SK-N-SH (cell line): ENCODE data around the gene ERN1. TPM values are rescaled to one million over a fixed set of nuclear protein-coding genes. Genes with fewer than 3 reads are reported as not detected.

ENCODE experiments used
- CTCF ChIA-PET: fragments of 300-600, 350-600 bp; formaldehyde crosslinking; extraction: SDS; loops from one replicate; lab custom pipeline; 2021; lab: Yijun Ruan, JAX
- POLR2A ChIA-PET: fragments of 350-600 bp; sonication (Branson Sonifier 250); formaldehyde crosslinking; extraction: SDS; loops from one replicate; lab custom pipeline; 2020; ENCODE audit warnings: antibody characterized with exemption, inconsistent platforms; lab: Yijun Ruan, JAX
- DNase-seq: peaks from one replicate; pipeline ENCODE4 v3.0.0; 2012
- H2AFZ ChIP-seq: fragments of 200-600 bp; sonication (generic); 2 replicates; pipeline ENCODE4 v1.8.1; 2016; ENCODE audit warnings: antibody characterized with exemption, mild to moderate bottlenecking, low read depth
- H3F3A ChIP-seq: fragments of 200-600 bp; sonication (generic); replicated peaks from 2 replicates; pipeline ENCODE3; 2016; ENCODE audit warnings: antibody characterized with exemption, mild to moderate bottlenecking; ENCODE audit not compliant: insufficient read depth
- H3K27ac ChIP-seq, 2 experiments: fragments of 200-500 bp in 1 of 2; fragments of 200-600 bp in 1 of 2; sonication (Bioruptor generic) in 1 of 2; sonication (generic), shearing (Covaris generic) in 1 of 2; 2 replicates each; pipeline versions ENCODE4 v1.5.1 to v1.6.1; 2014 to 2016; ENCODE audit warnings: low read depth in 2 of 2, inconsistent platforms in 1 of 2, low read length in 1 of 2, mild to moderate bottlenecking in 1 of 2, mixed read lengths in 1 of 2
- H3K27me3 ChIP-seq: fragments of 200-600 bp; sonication (generic), shearing (Covaris generic); 2 replicates; pipeline ENCODE4 v1.6.1; 2016; ENCODE audit warnings: mixed run types; ENCODE audit not compliant: insufficient read depth
- H3K36me3 ChIP-seq, 2 experiments: fragments of 200-500 bp in 1 of 2; fragments of 200-600 bp in 1 of 2; sonication (Bioruptor generic) in 1 of 2; sonication (generic) in 1 of 2; replicated peaks in 1 of 2; 2 replicates each; pipeline versions ENCODE3 to v1.5.1; 2014 to 2016; ENCODE audit warnings: low read length in 1 of 2, mild to moderate bottlenecking in 1 of 2; ENCODE audit not compliant: insufficient read depth in 2 of 2, control insufficient read depth in 1 of 2
- H3K4me1 ChIP-seq, 2 experiments: fragments of 200-500 bp in 1 of 2; fragments of 200-600 bp in 1 of 2; sonication (Bioruptor generic) in 1 of 2; sonication (generic), shearing (Covaris generic) in 1 of 2; 2 replicates each; pipeline versions ENCODE4 v1.5.1 to v1.6.1; 2014 to 2016; ENCODE audit warnings: low read depth in 1 of 2, low read length in 1 of 2, mixed run types in 1 of 2; ENCODE audit not compliant: insufficient read depth in 2 of 2, control insufficient read depth in 1 of 2
- H3K4me2 ChIP-seq: fragments of 200-600 bp; sonication (generic), shearing (Covaris generic); 2 replicates; pipeline ENCODE4 v1.6.1; 2017; ENCODE audit warnings: mixed run types
- H3K4me3 ChIP-seq, 2 experiments: fragments of 200-500 bp in 1 of 2; fragments of 200-600 bp in 1 of 2; sonication (Bioruptor generic) in 1 of 2; sonication (generic), shearing (Covaris generic) in 1 of 2; 2 replicates each; pipeline versions ENCODE4 v1.5.1 to v1.8.1; 2014 to 2016; ENCODE audit warnings: low read depth in 2 of 2, inconsistent platforms in 1 of 2, low read length in 1 of 2, mild to moderate bottlenecking in 1 of 2, mixed read lengths in 1 of 2, moderate library complexity in 1 of 2
- H3K79me2 ChIP-seq: fragments of 200-600 bp; sonication (generic); 2 replicates; pipeline ENCODE4 v1.8.1; 2017; ENCODE audit warnings: mild to moderate bottlenecking; ENCODE audit not compliant: insufficient read depth
- H3K9ac ChIP-seq: fragments of 200-600 bp; sonication (generic); 2 replicates; pipeline ENCODE4 v1.6.1; 2017; ENCODE audit warnings: mixed run types
- H3K9me2 ChIP-seq: fragments of 200-600 bp; sonication (generic); 2 replicates; pipeline ENCODE4 v1.6.1; 2017; ENCODE audit warnings: mixed run types
- H3K9me3 ChIP-seq: fragments of 200-600 bp; sonication (generic); 2 replicates; pipeline ENCODE4 v1.6.1; 2017; ENCODE audit warnings: mixed run types, mild to moderate bottlenecking, moderate library complexity
- H4K20me1 ChIP-seq: fragments of 200-600 bp; sonication (generic); 2 replicates; pipeline ENCODE4 v1.6.1; 2017; ENCODE audit warnings: mild to moderate bottlenecking, mixed run types; ENCODE audit not compliant: insufficient read depth
- ELF1 ChIP-seq: IDR thresholded peaks from 2 replicates; pipeline ENCODE4 v1.4.0; 2012
- EZH2phosphoT487 ChIP-seq: fragments of 200-600 bp; sonication (generic); IDR thresholded peaks from 2 replicates; pipeline ENCODE4 v1.6.1; 2017; ENCODE audit warnings: low read depth, mixed run types, mild to moderate bottlenecking, antibody characterized with exemption, moderate library complexity, borderline replicate concordance
- FOXJ3 ChIP-seq: sonication (generic); formaldehyde crosslinking; IDR thresholded peaks from 2 replicates; pipeline ENCODE4 v1.5.1; 2020; ENCODE audit warnings: mild to moderate bottlenecking, missing genetic modification reagents
- GABPA ChIP-seq: IDR thresholded peaks from 2 replicates; pipeline ENCODE4 v1.4.0; 2012; ENCODE audit warnings: low read depth, mild to moderate bottlenecking
- NFIC ChIP-seq: IDR thresholded peaks from 2 replicates; pipeline ENCODE4 v1.4.0; 2012; ENCODE audit warnings: borderline replicate concordance
- RCOR1 ChIP-seq: fragments of 150-350 bp; IDR thresholded peaks from 2 replicates; pipeline ENCODE4 v1.6.1; 2017; ENCODE audit warnings: antibody characterized with exemption, low read length
- SMC3 ChIP-seq: IDR thresholded peaks from 2 replicates; pipeline ENCODE4 v1.6.1; 2012; ENCODE audit warnings: low read depth, low read length, improper control_type of control experiment
- TAF1 ChIP-seq: IDR thresholded peaks from 2 replicates; pipeline ENCODE4 v1.6.1; 2012; ENCODE audit warnings: low read depth, mild to moderate bottlenecking, low read length, moderate library complexity, borderline replicate concordance
- USF2 ChIP-seq: fragments of 150-350 bp; IDR thresholded peaks from 2 replicates; pipeline ENCODE4 v1.6.1; 2017; ENCODE audit warnings: antibody characterized with exemption, low read length, low read depth, borderline replicate concordance
- YY1 ChIP-seq: IDR thresholded peaks from 2 replicates; pipeline ENCODE4 v1.4.0; 2012; ENCODE audit warnings: low read depth, mild to moderate bottlenecking
- ZBTB33 ChIP-seq: IDR thresholded peaks from 2 replicates; pipeline ENCODE4 v1.4.0; 2012; ENCODE audit warnings: low read depth, borderline replicate concordance
- WGBS: methylation state at CpG from one replicate; pipeline ENCODE4 v1.1.6; 2017; ENCODE audit warnings: low lambda C conversion rate; 5-methylcytosine and 5-hydroxymethylcytosine counted together
- polyA plus RNA-seq, 3 experiments: library from polyadenylated mRNA; depleted of rRNA; stranded (reverse); fragments of >200 nt; gene quantifications; 2 replicates each; pipeline ENCODE4 v1.2.3, GENCODE V29; 2012
- TF ChIP-seq, protein P1 (sequence below): IDR thresholded peaks from 2 replicates; pipeline ENCODE4 v1.6.1; 2012; ENCODE audit warnings: mild to moderate bottlenecking, low read depth, low read length, moderate library complexity
- TF ChIP-seq, protein P2 (sequence below): IDR thresholded peaks from 2 replicates; pipeline ENCODE4; 2012

ERN1 gene
- polyA plus RNA-seq, 1 of the 3 experiments (the other 2 are of a cell fraction): 7.3 TPM

GRCh38 chr17:64039106-64039400, 90.9 kb downstream of the ERN1 start:
- WGBS: 94% methylated on average over 3 of the region's 3 CpGs
- no peaks in the 10 kb centered on the region for H3F3A ChIP-seq
- no peak for DNase-seq
- H3K27ac ChIP-seq: no peak overlapping the region
- TF ChIP-seq RCOR1 (no peak), SMC3 (no peak), YY1 (no peak), EZH2phosphoT487 (no peak), FOXJ3 (CRISPR knock-in tag) (no peak), GABPA (no peak), ZBTB33 (no peak), ELF1 (no peak), TAF1 (no peak), USF2 (no peak), NFIC (no peak)
- TF ChIP-seq, protein P1, sequence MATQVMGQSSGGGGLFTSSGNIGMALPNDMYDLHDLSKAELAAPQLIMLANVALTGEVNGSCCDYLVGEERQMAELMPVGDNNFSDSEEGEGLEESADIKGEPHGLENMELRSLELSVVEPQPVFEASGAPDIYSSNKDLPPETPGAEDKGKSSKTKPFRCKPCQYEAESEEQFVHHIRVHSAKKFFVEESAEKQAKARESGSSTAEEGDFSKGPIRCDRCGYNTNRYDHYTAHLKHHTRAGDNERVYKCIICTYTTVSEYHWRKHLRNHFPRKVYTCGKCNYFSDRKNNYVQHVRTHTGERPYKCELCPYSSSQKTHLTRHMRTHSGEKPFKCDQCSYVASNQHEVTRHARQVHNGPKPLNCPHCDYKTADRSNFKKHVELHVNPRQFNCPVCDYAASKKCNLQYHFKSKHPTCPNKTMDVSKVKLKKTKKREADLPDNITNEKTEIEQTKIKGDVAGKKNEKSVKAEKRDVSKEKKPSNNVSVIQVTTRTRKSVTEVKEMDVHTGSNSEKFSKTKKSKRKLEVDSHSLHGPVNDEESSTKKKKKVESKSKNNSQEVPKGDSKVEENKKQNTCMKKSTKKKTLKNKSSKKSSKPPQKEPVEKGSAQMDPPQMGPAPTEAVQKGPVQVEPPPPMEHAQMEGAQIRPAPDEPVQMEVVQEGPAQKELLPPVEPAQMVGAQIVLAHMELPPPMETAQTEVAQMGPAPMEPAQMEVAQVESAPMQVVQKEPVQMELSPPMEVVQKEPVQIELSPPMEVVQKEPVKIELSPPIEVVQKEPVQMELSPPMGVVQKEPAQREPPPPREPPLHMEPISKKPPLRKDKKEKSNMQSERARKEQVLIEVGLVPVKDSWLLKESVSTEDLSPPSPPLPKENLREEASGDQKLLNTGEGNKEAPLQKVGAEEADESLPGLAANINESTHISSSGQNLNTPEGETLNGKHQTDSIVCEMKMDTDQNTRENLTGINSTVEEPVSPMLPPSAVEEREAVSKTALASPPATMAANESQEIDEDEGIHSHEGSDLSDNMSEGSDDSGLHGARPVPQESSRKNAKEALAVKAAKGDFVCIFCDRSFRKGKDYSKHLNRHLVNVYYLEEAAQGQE: no peak
- TF ChIP-seq, protein P2, sequence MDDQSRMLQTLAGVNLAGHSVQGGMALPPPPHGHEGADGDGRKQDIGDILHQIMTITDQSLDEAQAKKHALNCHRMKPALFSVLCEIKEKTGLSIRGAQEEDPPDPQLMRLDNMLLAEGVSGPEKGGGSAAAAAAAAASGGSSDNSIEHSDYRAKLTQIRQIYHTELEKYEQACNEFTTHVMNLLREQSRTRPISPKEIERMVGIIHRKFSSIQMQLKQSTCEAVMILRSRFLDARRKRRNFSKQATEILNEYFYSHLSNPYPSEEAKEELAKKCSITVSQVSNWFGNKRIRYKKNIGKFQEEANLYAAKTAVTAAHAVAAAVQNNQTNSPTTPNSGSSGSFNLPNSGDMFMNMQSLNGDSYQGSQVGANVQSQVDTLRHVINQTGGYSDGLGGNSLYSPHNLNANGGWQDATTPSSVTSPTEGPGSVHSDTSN: no peak
- H3K4me3 ChIP-seq: no peak overlapping the region
- no peaks in the 10 kb centered on the region for H3K79me2 ChIP-seq
- POLR2A ChIA-PET: no interaction called here
- no peak overlapping the region for H3K9ac ChIP-seq
- H3K4me2 ChIP-seq: no peak overlapping the region
- H3K9me3 ChIP-seq: no peaks in the 10 kb centered on the region
- H3K36me3 ChIP-seq: peaks cover 2 to 16% of the 10 kb centered on the region in 2 experiments
- H3K9me2 ChIP-seq: no peaks in the 10 kb centered on the region
- H2AFZ ChIP-seq: no peak overlapping the region
- H3K27me3 ChIP-seq: no peaks in the 10 kb centered on the region
- H4K20me1 ChIP-seq: no peaks in the 10 kb centered on the region
- CTCF ChIA-PET: interaction anchor here (0.9 to 5.4 kb wide), 6 partner anchors 10 to 120 kb away, joined by 3 to 40 read pairs (median 12); partner anchors contain the start of gene GH1
- H3K4me1 ChIP-seq: no peaks in the 10 kb centered on the region
